Astrocyte (in vitro differentiated cells and primary cell): ENCODE data around the gene PLXDC1. TPM values are rescaled to one million over a fixed set of nuclear protein-coding genes. Genes with fewer than 3 reads are reported as not detected.

ENCODE experiments used
- DNase-seq: peaks from one replicate; pipeline ENCODE4 v3.0.0-alpha.2; 2010; ENCODE audit warnings: low read depth
- FAIRE-seq: peaks from 2 replicates; lab custom pipeline; 2011; peaks lifted over from hg19 to GRCh38; lab: Jason Lieb, UNC
- H2AFZ ChIP-seq: 2 replicates; pipeline ENCODE4 v1.6.0; 2012; ENCODE audit warnings: low read depth, low read length, inconsistent platforms
- H3K27ac ChIP-seq: 2 replicates; pipeline ENCODE4 v1.5.1; 2011; ENCODE audit warnings: low read depth, low read length, inconsistent platforms
- H3K27me3 ChIP-seq: 2 replicates; pipeline ENCODE4 v1.6.0; 2011; ENCODE audit warnings: low read length, inconsistent platforms; ENCODE audit not compliant: insufficient read depth
- H3K36me3 ChIP-seq: 2 replicates; pipeline ENCODE4 v1.5.1; 2011; ENCODE audit warnings: low read length, inconsistent platforms; ENCODE audit not compliant: insufficient read depth
- H3K4me1 ChIP-seq: 2 replicates; pipeline ENCODE4 v1.5.1; 2011; ENCODE audit warnings: low read length, inconsistent platforms; ENCODE audit not compliant: insufficient read depth
- H3K4me2 ChIP-seq: 2 replicates; pipeline ENCODE4 v1.6.0; 2012; ENCODE audit warnings: low read length, inconsistent platforms
- H3K4me3 ChIP-seq: 2 replicates; pipeline ENCODE4 v1.5.1; 2011; ENCODE audit warnings: low read depth, mild to moderate bottlenecking, low read length, inconsistent platforms; ENCODE audit not compliant: insufficient read depth
- H3K79me2 ChIP-seq: 2 replicates; pipeline ENCODE4 v1.6.0; 2012; ENCODE audit warnings: mild to moderate bottlenecking, low read length, inconsistent platforms; ENCODE audit not compliant: insufficient read depth
- H3K9ac ChIP-seq: 2 replicates; pipeline ENCODE4 v1.6.0; 2012; ENCODE audit warnings: mild to moderate bottlenecking, low read length, inconsistent platforms
- H3K9me3 ChIP-seq: 2 replicates; pipeline ENCODE4 v1.5.1; 2012; ENCODE audit warnings: low read depth, mild to moderate bottlenecking, low read length, inconsistent platforms; ENCODE audit not compliant: insufficient read depth
- H4K20me1 ChIP-seq: 2 replicates; pipeline ENCODE4 v1.6.0; 2012; ENCODE audit warnings: low read length, inconsistent platforms; ENCODE audit not compliant: insufficient read depth
- H3K27ac Mint-ChIP-seq: one replicate; pipeline ENCODE4 v1.8.0; 2021; ENCODE audit warnings: mild to moderate bottlenecking, mixed read lengths; ENCODE audit not compliant: unreplicated experiment
- H3K27me3 Mint-ChIP-seq: one replicate; pipeline ENCODE4 v1.8.0; 2021; ENCODE audit warnings: low read depth, mixed read lengths; ENCODE audit not compliant: unreplicated experiment
- H3K36me3 Mint-ChIP-seq: one replicate; pipeline ENCODE4 v1.8.0; 2021; ENCODE audit warnings: low read depth, mixed read lengths; ENCODE audit not compliant: unreplicated experiment
- H3K4me1 Mint-ChIP-seq: one replicate; pipeline ENCODE4 v1.8.0; 2021; ENCODE audit warnings: low read depth, mixed read lengths; ENCODE audit not compliant: unreplicated experiment
- H3K4me3 Mint-ChIP-seq: one replicate; pipeline ENCODE4 v1.8.0; 2021; ENCODE audit warnings: mild to moderate bottlenecking, moderate library complexity, mixed read lengths; ENCODE audit not compliant: unreplicated experiment
- H3K9me3 Mint-ChIP-seq: one replicate; pipeline ENCODE4 v1.8.0; 2021; ENCODE audit warnings: mild to moderate bottlenecking, mixed read lengths; ENCODE audit not compliant: unreplicated experiment
- EZH2 ChIP-seq: IDR thresholded peaks from 2 replicates; pipeline ENCODE4 v1.6.1; 2012; ENCODE audit warnings: mild to moderate bottlenecking, low read length, inconsistent platforms; ENCODE audit not compliant: insufficient read depth
- total RNA-seq: library from RNA; stranded (reverse); gene quantifications from 2 replicates; pipeline ENCODE4 v1.2.1, GENCODE V29; 2021
- TF ChIP-seq, protein P1 (sequence below): IDR thresholded peaks from 2 replicates; pipeline ENCODE4 v1.5.1; 2011; ENCODE audit warnings: low read depth, mild to moderate bottlenecking, inconsistent platforms, low read length, moderate library complexity; ENCODE audit not compliant: insufficient read depth

PLXDC1 gene
- total RNA-seq, 1 donor from 2014 or later: 8.9 TPM

DNA sequence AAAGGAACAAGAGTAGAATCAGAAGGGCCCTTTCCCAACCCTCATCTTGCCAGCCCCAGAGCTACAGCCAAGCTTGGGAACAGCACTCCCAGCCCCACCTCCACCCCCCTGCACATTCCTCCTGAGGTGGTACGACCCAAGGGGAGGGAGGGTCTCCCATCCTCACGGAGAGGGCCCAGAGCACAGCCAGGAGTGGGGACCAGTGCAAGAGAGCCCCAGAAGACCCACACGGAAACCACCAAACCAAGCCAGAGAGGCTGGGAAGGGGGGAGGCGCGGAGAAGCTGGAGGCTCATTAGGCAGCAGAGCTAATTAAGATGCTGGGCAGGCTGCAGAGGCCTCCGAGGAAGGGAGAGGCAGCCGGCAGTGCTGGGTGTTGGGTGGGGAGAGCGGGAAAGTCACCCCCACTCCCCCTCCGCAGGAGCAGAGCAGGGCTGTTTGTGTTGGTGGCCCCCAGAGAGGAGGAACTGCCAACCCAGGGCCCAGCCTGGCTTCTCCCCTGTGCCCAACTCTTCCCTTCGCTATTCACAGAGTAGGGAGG lies 43.6 kb upstream of the PLXDC1 start:
- Histone ChIP-seq H3K9ac (no peak overlapping the region), H3K36me3 (peaks cover 14% of the 10 kb centered on the region), H3K9me3 (no peaks in the 10 kb centered on the region), H3K4me3 (peak overlapping the region; percentile 6), H3K27ac (no peak overlapping the region), H2AFZ (no peak overlapping the region), H3K4me2 (peak overlapping the region; percentile 91), H4K20me1 (peaks cover 45% of the 10 kb centered on the region), H3K27me3 (no peaks in the 10 kb centered on the region), H3K79me2 (peaks cover 42% of the 10 kb centered on the region), H3K4me1 (peaks cover 23% of the 10 kb centered on the region)
- H3K9me3 Mint-ChIP-seq: no peaks in the 10 kb centered on the region
- no peak overlapping the region for H3K27ac Mint-ChIP-seq
- DNase-seq: no peak
- peaks cover 15% of the 10 kb centered on the region for H3K4me1 Mint-ChIP-seq
- no peak for FAIRE-seq
- H3K4me3 Mint-ChIP-seq: peak overlapping the region; percentile 86
- TF ChIP-seq, protein P1, sequence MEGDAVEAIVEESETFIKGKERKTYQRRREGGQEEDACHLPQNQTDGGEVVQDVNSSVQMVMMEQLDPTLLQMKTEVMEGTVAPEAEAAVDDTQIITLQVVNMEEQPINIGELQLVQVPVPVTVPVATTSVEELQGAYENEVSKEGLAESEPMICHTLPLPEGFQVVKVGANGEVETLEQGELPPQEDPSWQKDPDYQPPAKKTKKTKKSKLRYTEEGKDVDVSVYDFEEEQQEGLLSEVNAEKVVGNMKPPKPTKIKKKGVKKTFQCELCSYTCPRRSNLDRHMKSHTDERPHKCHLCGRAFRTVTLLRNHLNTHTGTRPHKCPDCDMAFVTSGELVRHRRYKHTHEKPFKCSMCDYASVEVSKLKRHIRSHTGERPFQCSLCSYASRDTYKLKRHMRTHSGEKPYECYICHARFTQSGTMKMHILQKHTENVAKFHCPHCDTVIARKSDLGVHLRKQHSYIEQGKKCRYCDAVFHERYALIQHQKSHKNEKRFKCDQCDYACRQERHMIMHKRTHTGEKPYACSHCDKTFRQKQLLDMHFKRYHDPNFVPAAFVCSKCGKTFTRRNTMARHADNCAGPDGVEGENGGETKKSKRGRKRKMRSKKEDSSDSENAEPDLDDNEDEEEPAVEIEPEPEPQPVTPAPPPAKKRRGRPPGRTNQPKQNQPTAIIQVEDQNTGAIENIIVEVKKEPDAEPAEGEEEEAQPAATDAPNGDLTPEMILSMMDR: no peak
- TF ChIP-seq EZH2: no peak
- H3K27me3 Mint-ChIP-seq: peaks cover 3% of the 10 kb centered on the region
- H3K36me3 Mint-ChIP-seq: peaks cover 9% of the 10 kb centered on the region

DNA sequence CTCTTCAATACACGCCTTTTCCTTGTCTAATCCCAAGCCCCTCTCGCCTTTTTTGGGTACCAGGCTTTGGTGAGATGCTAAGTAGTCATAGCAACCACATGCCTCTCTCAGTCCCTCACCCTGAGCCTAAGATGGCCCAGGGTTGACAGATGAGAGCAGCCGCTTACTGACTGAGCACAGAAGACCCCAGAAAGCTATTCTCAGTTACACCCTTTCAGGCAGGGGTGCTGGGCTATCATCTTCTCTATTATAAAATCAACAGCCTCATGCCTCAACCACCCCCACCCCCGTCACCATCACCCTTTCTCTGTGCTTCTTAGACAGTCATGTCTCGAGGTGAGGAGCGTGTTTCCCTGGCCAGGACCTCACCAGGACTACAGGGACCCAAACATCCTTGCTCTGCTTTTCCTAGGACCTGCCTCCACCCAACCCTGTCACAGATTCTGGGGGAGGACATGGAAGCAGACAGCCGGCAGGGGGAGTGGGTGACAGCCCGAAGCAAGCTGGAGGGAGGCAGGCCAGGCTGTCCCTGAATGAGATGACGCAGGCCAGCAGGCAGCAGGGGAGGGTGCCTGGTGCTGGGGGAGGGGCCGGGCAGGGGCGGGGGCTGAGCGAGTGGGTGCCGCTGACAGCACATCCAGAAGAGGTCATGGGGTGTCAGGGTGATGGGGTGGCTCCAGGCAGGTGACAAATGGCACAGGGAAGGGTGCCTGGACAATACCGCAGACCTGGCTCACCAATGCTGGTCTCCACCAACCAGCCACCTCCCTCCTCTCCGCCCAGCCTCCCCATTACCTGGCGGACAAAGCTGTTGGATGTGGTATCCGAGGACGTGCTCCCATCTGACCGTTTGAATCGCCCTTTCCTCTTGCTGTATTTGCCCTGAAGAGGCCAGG lies 42.9 kb upstream of the PLXDC1 start:
- TF ChIP-seq, protein P1: peak; percentile 25
- TF ChIP-seq EZH2: no peak
- no peak overlapping the region for H3K4me3 ChIP-seq
- Mint-ChIP-seq H3K4me3 (no peak overlapping the region), H3K4me1 (peaks cover 13% of the 10 kb centered on the region), H3K27ac (no peak overlapping the region), H3K27me3 (peaks cover 3% of the 10 kb centered on the region), H3K9me3 (no peaks in the 10 kb centered on the region), H3K36me3 (peaks cover 8% of the 10 kb centered on the region)
- H3K27ac ChIP-seq: no peak overlapping the region
- no peak for FAIRE-seq
- H3K9ac ChIP-seq: no peak overlapping the region
- peaks cover 23% of the 10 kb centered on the region for H3K4me1 ChIP-seq
- H2AFZ ChIP-seq: no peak overlapping the region
- H3K4me2 ChIP-seq: peak overlapping the region; percentile 91
- DNase-seq: peak; percentile 49
- H3K79me2 ChIP-seq: peaks cover 42% of the 10 kb centered on the region
- peaks cover 14% of the 10 kb centered on the region for H3K36me3 ChIP-seq
- no peaks in the 10 kb centered on the region for H3K27me3 ChIP-seq
- peaks cover 45% of the 10 kb centered on the region for H4K20me1 ChIP-seq
- no peaks in the 10 kb centered on the region for H3K9me3 ChIP-seq
